GM23338 (cell line): Measurements from ENCODE around the gene ADGRL3. TPM values are rescaled to one million over a fixed set of nuclear protein-coding genes. Genes with fewer than 3 reads are reported as not detected.
A peak's percentile ranks its signal among the peaks of the same experiment; 100 is the strongest.

Source experiments
- ATAC-seq: fragments of 200-7000 bp; cut with Tn5 transposase; 3 replicates; pipeline ENCODE4 v1.9.1; 2020
- DNase-seq: peaks from one replicate; pipeline ENCODE4 v3.0.0-alpha.2; 2015; ENCODE audit warnings: low spot score
- H2AFZ ChIP-seq: fragments of 200-600 bp; sonication (generic); 2 replicates; pipeline ENCODE4 v1.8.0; 2016; ENCODE audit warnings: antibody characterized with exemption, mild to moderate bottlenecking, moderate library complexity
- H3F3A ChIP-seq: fragments of 200-600 bp; sonication (generic); replicated peaks from 2 replicates; pipeline ENCODE4 v1.8.0; 2017; ENCODE audit warnings: antibody characterized with exemption, mixed run types, low read depth
- H3K27ac ChIP-seq: fragments of 200-600 bp; sonication (generic); 2 replicates; pipeline ENCODE4 v1.6.1; 2016; ENCODE audit warnings: low read depth
- H3K27me3 ChIP-seq: fragments of 200-600 bp; sonication (generic); 2 replicates; pipeline ENCODE4 v1.8.0; 2016; ENCODE audit warnings: mild to moderate bottlenecking, mixed run types, moderate library complexity; ENCODE audit not compliant: insufficient read depth
- H3K36me3 ChIP-seq: fragments of 200-600 bp; sonication (generic); 2 replicates; pipeline ENCODE4 v1.8.0; 2016; ENCODE audit warnings: mild to moderate bottlenecking; ENCODE audit not compliant: insufficient read depth
- H3K4me1 ChIP-seq: fragments of 200-600 bp; sonication (generic); 2 replicates; pipeline ENCODE4 v1.8.0; 2016; ENCODE audit warnings: mild to moderate bottlenecking, moderate library complexity; ENCODE audit not compliant: insufficient read depth
- H3K4me2 ChIP-seq: fragments of 200-600 bp; sonication (generic); 2 replicates; pipeline ENCODE4 v1.7.1; 2017; ENCODE audit warnings: mixed run types
- H3K4me3 ChIP-seq: fragments of 200-600 bp; sonication (generic); 2 replicates; pipeline ENCODE4 v1.6.1; 2016; ENCODE audit warnings: mixed run types
- H3K79me2 ChIP-seq: fragments of 200-600 bp; sonication (generic); replicated peaks from 2 replicates; pipeline ENCODE4 v1.8.0; 2017; ENCODE audit warnings: mild to moderate bottlenecking; ENCODE audit not compliant: insufficient read depth
- H3K9me2 ChIP-seq: fragments of 200-600 bp; sonication (generic); 2 replicates; pipeline ENCODE4 v1.8.0; 2017; ENCODE audit not compliant: insufficient read depth
- H4K20me1 ChIP-seq: fragments of 200-600 bp; sonication (generic); replicated peaks from 2 replicates; pipeline ENCODE4 v1.8.0; 2017; ENCODE audit warnings: mild to moderate bottlenecking; ENCODE audit not compliant: insufficient read depth
- H3K27ac Mint-ChIP-seq: 2 replicates; pipeline ENCODE4 v1.8.0; 2020; ENCODE audit warnings: inconsistent platforms, mild to moderate bottlenecking, moderate library complexity, mixed read lengths
- H3K27me3 Mint-ChIP-seq: 3 replicates; pipeline ENCODE4 v1.8.0; 2022; ENCODE audit warnings: low read depth, mild to moderate bottlenecking, moderate library complexity, mixed read lengths, inconsistent platforms; ENCODE audit not compliant: insufficient read depth, poor library complexity
- H3K36me3 Mint-ChIP-seq: 3 replicates; pipeline ENCODE4 v1.8.0; 2021; ENCODE audit warnings: low read depth, mild to moderate bottlenecking, inconsistent platforms, moderate library complexity, mixed read lengths
- H3K4me1 Mint-ChIP-seq: 3 replicates; pipeline ENCODE4 v1.8.0; 2020; ENCODE audit warnings: mild to moderate bottlenecking, inconsistent platforms, mixed read lengths
- H3K4me3 Mint-ChIP-seq: 3 replicates; pipeline ENCODE4 v1.8.0; 2021; ENCODE audit warnings: moderate library complexity, mild to moderate bottlenecking, inconsistent platforms, mixed read lengths
- H3K9me3 Mint-ChIP-seq: 3 replicates; pipeline ENCODE4 v1.8.0; 2020; ENCODE audit warnings: moderate library complexity, mild to moderate bottlenecking, inconsistent platforms, mixed read lengths
- CREB1 ChIP-seq: fragments of 250-450 bp; sonication (Bioruptor Pico); IDR thresholded peaks from 2 replicates; pipeline ENCODE4 v1.5.0; 2020; ENCODE audit warnings: low read depth, mild to moderate bottlenecking, moderate library complexity
- CTCF ChIP-seq, 2 experiments: fragments of 200-600 bp in 1 of 2; sonication (generic) in 1 of 2; conservative IDR thresholded peaks; 2 replicates each; pipeline versions ENCODE4 v1.5.1 to v1.6.1; 2016 to 2017; ENCODE audit warnings: antibody characterized with exemption in 2 of 2, low read depth in 2 of 2, mild to moderate bottlenecking in 2 of 2, moderate library complexity in 1 of 2
- ETS1 ChIP-seq: IDR thresholded peaks from 2 replicates; pipeline ENCODE4 v1.6.1; 2016; ENCODE audit warnings: antibody characterized with exemption
- EZH2 ChIP-seq: fragments of 200-600 bp; sonication (generic); IDR thresholded peaks from one replicate; pipeline ENCODE4 v1.8.0; 2017; ENCODE audit warnings: antibody characterized with exemption, mild to moderate bottlenecking, low read depth; ENCODE audit not compliant: unreplicated experiment
- EZH2phosphoT487 ChIP-seq: fragments of 200-600 bp; sonication (generic); IDR thresholded peaks from one replicate; pipeline ENCODE4 v1.8.1; 2018; ENCODE audit warnings: antibody characterized with exemption; ENCODE audit not compliant: unreplicated experiment
- JUNB ChIP-seq: IDR thresholded peaks from one replicate; pipeline ENCODE4 v1.6.1; 2016; ENCODE audit warnings: antibody characterized with exemption; ENCODE audit not compliant: unreplicated experiment
- NANOG ChIP-seq: IDR thresholded peaks from 2 replicates; pipeline ENCODE4 v1.6.1; 2016; ENCODE audit warnings: antibody characterized with exemption, borderline replicate concordance
- POLR2AphosphoS5 ChIP-seq: IDR thresholded peaks from 2 replicates; pipeline ENCODE4 v1.6.1; 2016; ENCODE audit warnings: antibody characterized with exemption, low read depth
- REST ChIP-seq: IDR thresholded peaks from one replicate; pipeline ENCODE4 v1.6.1; 2018; ENCODE audit warnings: antibody characterized with exemption; ENCODE audit not compliant: unreplicated experiment
- STAT1 ChIP-seq: IDR thresholded peaks from one replicate; pipeline ENCODE4 v1.6.1; 2016; ENCODE audit warnings: antibody characterized with exemption; ENCODE audit not compliant: unreplicated experiment
- ZNF114 ChIP-seq: fragments of 250-450 bp; sonication (Bioruptor Pico); IDR thresholded peaks from 2 replicates; pipeline ENCODE4 v1.5.0; 2020; ENCODE audit warnings: mild to moderate bottlenecking, moderate library complexity
- ZNF331 ChIP-seq: fragments of 250-450 bp; sonication (Bioruptor Pico); IDR thresholded peaks from 2 replicates; pipeline ENCODE4 v1.5.0; 2020; ENCODE audit warnings: low read depth, mild to moderate bottlenecking, moderate library complexity
- ZNF462 ChIP-seq: fragments of 250-450 bp; sonication (Bioruptor Pico); IDR thresholded peaks from 2 replicates; pipeline ENCODE4 v1.5.0; 2020; ENCODE audit warnings: mild to moderate bottlenecking, moderate library complexity
- polyA plus RNA-seq: library from polyadenylated mRNA; unstranded; fragments of >200 nt; fragmentation: Nextera tagmentation; extraction: Ambion mirVana; gene quantifications from 2 replicates; pipeline ENCODE4 v1.2.1, GENCODE V29; 2016
- total RNA-seq: library from RNA; depleted of rRNA; stranded (reverse); fragments of >200 nt; shearing (Covaris generic); gene quantifications from 2 replicates; pipeline ENCODE4 v1.2.3, GENCODE V29; 2014

The ADGRL3 gene
- total and polyA plus RNA-seq, 2 experiments from 2014 or later: 9.7 to 16.5 TPM

- Mint-ChIP-seq H3K36me3 (no peaks in the 10 kb centered on the region), H3K4me3 (no peak overlapping the region), H3K27me3 (no peaks in the 10 kb centered on the region), H3K4me1 (peaks cover 9% of the 10 kb centered on the region), H3K9me3 (no peaks in the 10 kb centered on the region), H3K27ac (no peak overlapping the region)
- Histone ChIP-seq H3K4me2 (peak overlapping the region; percentile 31; the same call in 1 of the 2 replicates), H3K79me2 (no peaks in the 10 kb centered on the region), H3F3A (no peaks in the 10 kb centered on the region), H4K20me1 (no peaks in the 10 kb centered on the region), H3K27ac (no peak overlapping the region), H3K4me3 (no peak overlapping the region), H3K4me1 (peaks cover 21% of the 10 kb centered on the region), H3K9me2 (no peaks in the 10 kb centered on the region; the same call in 1 of the 2 replicates), H2AFZ (no peak overlapping the region), H3K27me3 (no peaks in the 10 kb centered on the region), H3K36me3 (no peaks in the 10 kb centered on the region)
- ATAC-seq (no peak), DNase-seq (no peak)
- TF ChIP-seq EZH2phosphoT487: no peak
- TF ChIP-seq EZH2: no peak
- TF ChIP-seq JUNB: no peak
- TF ChIP-seq NANOG: no peak
- no peak for TF ChIP-seq POLR2AphosphoS5
- no peak for TF ChIP-seq ETS1
- TF ChIP-seq REST: no peak
- TF ChIP-seq ZNF331 (CRISPR knock-in tag): no peak
- no peak for TF ChIP-seq CREB1 (CRISPR knock-in tag)
- no peak for TF ChIP-seq CTCF (conservative IDR thresholded peaks at IDR 0.05; ENCODE audit: low read depth in 2 of 2)
- no peak for TF ChIP-seq ZNF114 (CRISPR knock-in tag)
- TF ChIP-seq STAT1: no peak
- TF ChIP-seq ZNF462 (CRISPR knock-in tag): no peak
Observed at GRCh38 chr4:61923179-61923578, 723.1 kb downstream of the ADGRL3 start.
